Endothelial cell of umbilical vein (primary cell): ENCODE measurements around the gene ZMIZ1. TPM values are rescaled to one million over a fixed set of nuclear protein-coding genes. Genes with fewer than 3 reads are reported as not detected.

Experiments used
- BruUV-seq: library from RNA; stranded (reverse); fragments of 400-500 nt; replicated peaks from 2 replicates; lab custom pipeline; 2021; lab: Mats Ljungman, UMichigan
- CTCF ChIA-PET: fragments of 300-600, 350-600 bp; sonication (Branson Sonifier 250); formaldehyde crosslinking; loops from one replicate; lab custom pipeline; 2021; ENCODE audit warnings: antibody characterized with exemption, inconsistent platforms; lab: Charles Lee
- POLR2A ChIA-PET: fragments of 300-600, 350-600 bp; sonication (Branson Sonifier 250); formaldehyde crosslinking; loops from one replicate; lab custom pipeline; 2021; ENCODE audit warnings: antibody characterized with exemption, inconsistent platforms; lab: Charles Lee
- DNase-seq: peaks from one replicate; pipeline ENCODE4 v3.0.0-alpha.2; 2011; ENCODE audit warnings: low read depth, low spot score
- FAIRE-seq: peaks from 2 replicates; lab custom pipeline; 2011; peaks lifted over from hg19 to GRCh38; lab: Jason Lieb, UNC
- H2AFZ ChIP-seq: 2 replicates; pipeline ENCODE4 v1.6.0; 2012; ENCODE audit warnings: low read depth, low read length, control low read depth, inconsistent platforms
- H3K27ac ChIP-seq: 2 replicates; pipeline ENCODE4 v1.5.1; 2011; ENCODE audit warnings: low read depth, mild to moderate bottlenecking, control low read depth, low read length, moderate library complexity; ENCODE audit not compliant: insufficient read depth
- H3K27me3 ChIP-seq, 2 experiments: 2 replicates each; pipeline versions ENCODE4 v1.6.0 to v1.6.1; 2011; ENCODE audit warnings: low read length in 2 of 2, mixed read lengths in 1 of 2; ENCODE audit not compliant: control insufficient read depth in 2 of 2, insufficient read depth in 2 of 2
- H3K36me3 ChIP-seq, 2 experiments: 2 replicates in 1 of 2; 3 replicates in 1 of 2; pipeline ENCODE4 v1.5.1; 2011; ENCODE audit warnings: low read length in 2 of 2, mild to moderate bottlenecking in 1 of 2, moderate library complexity in 1 of 2; ENCODE audit not compliant: control insufficient read depth in 2 of 2, insufficient read depth in 2 of 2; ENCODE audit errors: extremely low read depth in 1 of 2
- H3K4me1 ChIP-seq: 3 replicates; pipeline ENCODE4 v1.5.1; 2011; ENCODE audit warnings: mild to moderate bottlenecking, low read length; ENCODE audit not compliant: control insufficient read depth, insufficient read depth; ENCODE audit errors: extremely low read depth
- H3K4me2 ChIP-seq: 2 replicates; pipeline ENCODE4 v1.6.1; 2011; ENCODE audit warnings: low read length, control low read depth, mixed read lengths; ENCODE audit not compliant: insufficient read depth
- H3K4me3 ChIP-seq, 3 experiments: fragments of 200-600 bp in 1 of 3; sonication (generic), shearing (Covaris generic) in 1 of 3; replicated peaks in 1 of 3; 2 replicates each; pipeline ENCODE4 v1.5.1; 2011 to 2016; ENCODE audit warnings: control low read depth in 3 of 3, low read length in 3 of 3, mild to moderate bottlenecking in 2 of 3, inconsistent platforms in 1 of 3, low read depth in 1 of 3, moderate library complexity in 1 of 3; ENCODE audit not compliant: insufficient read depth in 1 of 3
- H3K79me2 ChIP-seq: 2 replicates; pipeline ENCODE4 v1.6.0; 2012; ENCODE audit warnings: low read length, inconsistent platforms; ENCODE audit not compliant: control insufficient read depth, insufficient read depth
- H3K9ac ChIP-seq: replicated peaks from 2 replicates; pipeline ENCODE3; 2011; ENCODE audit warnings: low read length, control low read depth; ENCODE audit not compliant: insufficient read depth; ENCODE audit errors: extremely low read depth
- H3K9me1 ChIP-seq: replicated peaks from 3 replicates; pipeline ENCODE4 v1.6.0; 2011; ENCODE audit warnings: mild to moderate bottlenecking, low read length; ENCODE audit not compliant: control insufficient read depth, insufficient read depth; ENCODE audit errors: extremely low read depth
- H3K9me3 ChIP-seq: replicated peaks from 2 replicates; pipeline ENCODE4 v1.5.1; 2012; ENCODE audit warnings: low read length, inconsistent platforms; ENCODE audit not compliant: control insufficient read depth, insufficient read depth
- H4K20me1 ChIP-seq: replicated peaks from 2 replicates; pipeline ENCODE3; 2011; ENCODE audit warnings: mild to moderate bottlenecking, low read length; ENCODE audit not compliant: control insufficient read depth, insufficient read depth; ENCODE audit errors: extremely low read depth
- CTCF ChIP-seq, 2 donors: IDR thresholded peaks; 1 replicate in 1 of 2; 2 replicates in 1 of 2; pipeline ENCODE4 v1.5.1; 2011; ENCODE audit warnings: low read length in 2 of 2, mild to moderate bottlenecking in 2 of 2, moderate library complexity in 2 of 2, control low read depth in 1 of 2, inconsistent platforms in 1 of 2, low read depth in 1 of 2; ENCODE audit not compliant: insufficient read depth in 1 of 2; ENCODE audit errors: extremely low read depth in 1 of 2
- EZH2 ChIP-seq: IDR thresholded peaks from 2 replicates; pipeline ENCODE4 v1.6.1; 2012; ENCODE audit warnings: borderline replicate concordance, low read depth, mild to moderate bottlenecking, moderate library complexity, low read length, inconsistent platforms; ENCODE audit not compliant: severe bottlenecking
- JUN ChIP-seq: IDR thresholded peaks from 2 replicates; pipeline ENCODE4 v1.6.1; 2011; ENCODE audit warnings: borderline replicate concordance, low read depth; ENCODE audit not compliant: insufficient read length, insufficient read depth
- MAX ChIP-seq: IDR thresholded peaks from 2 replicates; pipeline ENCODE4 v1.6.1; 2011; ENCODE audit not compliant: insufficient read depth, insufficient read length
- POLR2AphosphoS5 ChIP-seq: IDR thresholded peaks from 2 replicates; pipeline ENCODE4 v1.6.1; 2012; ENCODE audit warnings: low read depth, mild to moderate bottlenecking, control low read depth, low read length, moderate library complexity; ENCODE audit not compliant: insufficient read depth
- dilution Hi-C: fragments of 300-500 bp; cut with MboI; formaldehyde crosslinking; loops from one replicate; pipeline ENCODE4 v1.15.0; 2019; ENCODE audit warnings: low sequenced_read_pairs; ENCODE audit not compliant: extremely low pct_ligation_motif_present
- intact Hi-C: fragments of 100-400 bp; cut with micrococcal nuclease; formaldehyde crosslinking; loops from one replicate; pipeline ENCODE4 v1.10.0; 2022
- polyA plus RNA-seq, 4 experiments: library from polyadenylated mRNA; depleted of rRNA in 3 of 4; stranded (reverse) in 3 of 4; unstranded in 1 of 4; fragments of >200 nt; gene quantifications; 2 replicates each; pipeline versions ENCODE4 v1.2.1 to v1.2.3, GENCODE V29; 2011 to 2012; ENCODE audit warnings: missing spikeins in 1 of 4
- total RNA-seq: library from RNA; stranded (reverse); gene quantifications from 2 replicates; pipeline ENCODE4 v1.2.3, GENCODE V29; 2021

The ZMIZ1 gene
- total and polyA plus RNA-seq, 2 donors (not counting 3 experiments of a cell fraction or from before 2014, with no cell fraction given), result 12.5 to 46.7 TPM

GRCh38 chr10:79259834-79260233 is 191.1 kb downstream of the ZMIZ1 start:
- Histone ChIP-seq H3K9me3 (no peaks in the 10 kb centered on the region), H3K9me1 (no peaks in the 10 kb centered on the region), H3K79me2 (peaks cover 12% of the 10 kb centered on the region), H3K9ac (no peak overlapping the region), H3K4me2 (no peak overlapping the region), H3K27ac (no peak overlapping the region), H3K4me3 (no peak overlapping the region), H3K27me3 (no peaks in the 10 kb centered on the region), H2AFZ (no peak overlapping the region), H3K36me3 (peaks cover 0 to 9% of the 10 kb centered on the region in 2 experiments), H3K4me1 (no peaks in the 10 kb centered on the region), H4K20me1 (no peaks in the 10 kb centered on the region)
- no peak for TF ChIP-seq JUN
- TF ChIP-seq CTCF (IDR thresholded peaks at IDR 0.05; ENCODE audit: extremely low read depth in 1 of 2, insufficient read depth in 1 of 2, low read depth in 1 of 2, low read length in 2 of 2), result no peak
- no peak for TF ChIP-seq MAX
- TF ChIP-seq POLR2AphosphoS5, result no peak
- TF ChIP-seq EZH2, result no peak
- DNase-seq, result no peak
- no TSS peak for BruUV-seq
- dilution Hi-C loops (no loop called here), intact Hi-C loops (no loop called here)
- CTCF ChIA-PET, result no interaction called here
- POLR2A ChIA-PET, result no interaction called here
- no peak for FAIRE-seq
